Mesenchymal stem cell (in vitro differentiated cells and primary cell): ENCODE measurements around the gene SYT7.

Experiments
- DNase-seq: peaks from one replicate; pipeline ENCODE4 v3.0.0-alpha.2; 2013
- H2AFZ ChIP-seq: one replicate; pipeline ENCODE4 v1.6.1; 2013; ENCODE audit warnings: low read depth, mild to moderate bottlenecking, control low read depth, inconsistent platforms, low read length, moderate library complexity
- H2AK5ac ChIP-seq: 2 replicates; pipeline ENCODE4 v1.6.1; 2013; ENCODE audit warnings: low read length, moderate library complexity, mild to moderate bottlenecking, inconsistent platforms; ENCODE audit not compliant: severe bottlenecking
- H2BK120ac ChIP-seq: one replicate; pipeline ENCODE4 v1.6.1; 2013; ENCODE audit warnings: low read depth, mild to moderate bottlenecking, inconsistent platforms, low read length, moderate library complexity
- H2BK12ac ChIP-seq, 2 experiments: one replicate each; pipeline ENCODE4 v1.6.1; 2013; ENCODE audit warnings: inconsistent platforms in 2 of 2, low read length in 2 of 2, mild to moderate bottlenecking in 2 of 2, moderate library complexity in 2 of 2, control low read depth in 1 of 2
- H2BK15ac ChIP-seq: one replicate; pipeline ENCODE4 v1.6.1; 2013; ENCODE audit warnings: mild to moderate bottlenecking, low read depth, inconsistent platforms; ENCODE audit not compliant: poor library complexity, severe bottlenecking
- H2BK5ac ChIP-seq: 2 replicates; pipeline ENCODE4 v1.6.1; 2013; ENCODE audit warnings: low read depth, mild to moderate bottlenecking, low read length, control low read depth, inconsistent platforms; ENCODE audit not compliant: poor library complexity, severe bottlenecking
- H3K14ac ChIP-seq, 2 experiments: one replicate each; pipeline ENCODE4 v1.6.1; 2013; ENCODE audit warnings: inconsistent platforms in 2 of 2, low read length in 2 of 2, control low read depth in 1 of 2, mild to moderate bottlenecking in 1 of 2, moderate library complexity in 1 of 2
- H3K18ac ChIP-seq, 2 experiments: one replicate each; pipeline ENCODE4 v1.6.1; 2013; ENCODE audit warnings: inconsistent platforms in 2 of 2, low read length in 2 of 2, control low read depth in 1 of 2, low read depth in 1 of 2, mild to moderate bottlenecking in 1 of 2
- H3K23ac ChIP-seq, 2 experiments: one replicate each; pipeline ENCODE4 v1.6.1; 2013; ENCODE audit warnings: inconsistent platforms in 2 of 2, low read length in 2 of 2, mild to moderate bottlenecking in 2 of 2, moderate library complexity in 2 of 2, control low read depth in 1 of 2
- H3K27ac ChIP-seq: 2 replicates; pipeline ENCODE4 v1.5.1; 2013; ENCODE audit warnings: mild to moderate bottlenecking, moderate library complexity, low read length, control low read depth, inconsistent platforms; ENCODE audit not compliant: poor library complexity, severe bottlenecking
- H3K27me3 ChIP-seq, 2 experiments: 2 replicates each; pipeline versions ENCODE4 v1.6.1 to v1.7.0; 2013; ENCODE audit warnings: low read length in 2 of 2, mild to moderate bottlenecking in 2 of 2, moderate library complexity in 2 of 2, control low read depth in 1 of 2, inconsistent platforms in 1 of 2; ENCODE audit not compliant: control insufficient read depth in 1 of 2, insufficient read depth in 1 of 2
- H3K36me3 ChIP-seq, 2 experiments: 2 replicates each; pipeline versions ENCODE4 v1.6.1 to v1.7.0; 2013; ENCODE audit warnings: low read length in 2 of 2, control low read depth in 1 of 2, inconsistent platforms in 1 of 2, low read depth in 1 of 2, mild to moderate bottlenecking in 1 of 2; ENCODE audit not compliant: insufficient read depth in 2 of 2, control insufficient read depth in 1 of 2
- H3K4ac ChIP-seq, 2 experiments: one replicate each; pipeline ENCODE4 v1.6.1; 2013; ENCODE audit warnings: inconsistent platforms in 2 of 2, low read length in 2 of 2, mild to moderate bottlenecking in 2 of 2, moderate library complexity in 2 of 2, control low read depth in 1 of 2, low read depth in 1 of 2
- H3K4me1 ChIP-seq: 2 replicates; pipeline ENCODE4 v1.6.1; 2013; ENCODE audit warnings: low read depth, low read length, control low read depth; ENCODE audit not compliant: control insufficient read depth, insufficient read depth
- H3K4me2 ChIP-seq: 2 replicates; pipeline ENCODE4 v1.6.1; 2013; ENCODE audit warnings: low read length, mild to moderate bottlenecking, inconsistent platforms; ENCODE audit not compliant: poor library complexity, severe bottlenecking
- H3K4me3 ChIP-seq, 2 experiments: 2 replicates each; pipeline versions ENCODE4 v1.5.1 to v1.7.0; 2013; ENCODE audit warnings: low read length in 2 of 2, mild to moderate bottlenecking in 2 of 2, control low read depth in 1 of 2, low read depth in 1 of 2; ENCODE audit not compliant: insufficient read depth in 1 of 2
- H3K79me1 ChIP-seq: replicated peaks from 2 replicates; pipeline ENCODE4 v1.6.1; 2013; ENCODE audit warnings: mild to moderate bottlenecking, control low read depth, low read length, inconsistent platforms; ENCODE audit not compliant: poor library complexity, severe bottlenecking
- H3K9ac ChIP-seq: 2 replicates; pipeline ENCODE4 v1.7.0; 2013; ENCODE audit warnings: mild to moderate bottlenecking, low read length, moderate library complexity
- H3K9me3 ChIP-seq: 2 replicates; pipeline ENCODE4 v1.7.0; 2013; ENCODE audit warnings: mild to moderate bottlenecking, low read length; ENCODE audit not compliant: control insufficient read depth
- H4K8ac ChIP-seq: one replicate; pipeline ENCODE4 v1.6.1; 2013; ENCODE audit warnings: inconsistent platforms, mild to moderate bottlenecking, low read length, moderate library complexity
- H4K91ac ChIP-seq: one replicate; pipeline ENCODE4 v1.6.1; 2013; ENCODE audit warnings: mild to moderate bottlenecking, low read length, inconsistent platforms
- WGBS: methylation state at CpG from one replicate; pipeline ENCODE4 v1.1.7; 2013; ENCODE audit warnings: mixed read lengths; 5-methylcytosine and 5-hydroxymethylcytosine counted together

SYT7 gene

GRCh38 chr11:61571869-61572268 is 9.0 kb downstream of the SYT7 start:
- no CpG with 5 or more reads among the region's 3 CpGs for WGBS
- H2BK5ac ChIP-seq, result no peak overlapping the region
- H4K91ac ChIP-seq, result no peak overlapping the region

GRCh38 chr11:61571337-61571736 is 9.5 kb downstream of the SYT7 start:
- no peak overlapping the region for H2BK12ac ChIP-seq
- H2BK120ac ChIP-seq, result no peak overlapping the region
- no peak overlapping the region for H3K18ac ChIP-seq
- H2BK15ac ChIP-seq, result no peak overlapping the region
- no peaks in the 10 kb centered on the region for H3K36me3 ChIP-seq
- no peak overlapping the region for H3K4me2 ChIP-seq
- H3K4ac ChIP-seq, result no peak overlapping the region
- H3K27me3 ChIP-seq, result peaks cover 66 to 80% of the 10 kb centered on the region in 2 experiments
- no peak overlapping the region for H2AFZ ChIP-seq
- no peaks in the 10 kb centered on the region for H3K79me1 ChIP-seq
- 71% methylated on average over 6 of the region's 9 CpGs for WGBS
- H2BK5ac ChIP-seq, result no peak overlapping the region
- no peaks in the 10 kb centered on the region for H3K9me3 ChIP-seq
- no peak overlapping the region for H3K27ac ChIP-seq
- no peak overlapping the region for H2AK5ac ChIP-seq
- H4K91ac ChIP-seq, result no peak overlapping the region
- peak overlapping the region in 1 of 2 experiments; percentile 35 for H3K14ac ChIP-seq
- H3K9ac ChIP-seq, result no peak overlapping the region
- peaks cover 3% of the 10 kb centered on the region for H3K4me1 ChIP-seq
- DNase-seq, result no peak
- no peak overlapping the region for H3K4me3 ChIP-seq
- no peak overlapping the region for H4K8ac ChIP-seq
- no peak overlapping the region for H3K23ac ChIP-seq

More at GRCh38 chr11:61571869-61572268, 9.0 kb downstream of the SYT7 start:
- Histone ChIP-seq H3K27me3 (peaks cover 66 to 79% of the 10 kb centered on the region in 2 experiments), H2BK15ac (no peak overlapping the region), H3K36me3 (no peaks in the 10 kb centered on the region), H3K4me3 (no peak overlapping the region), H3K4me2 (no peak overlapping the region), H4K8ac (no peak overlapping the region), H3K9ac (no peak overlapping the region), H3K27ac (no peak overlapping the region), H2BK120ac (no peak overlapping the region), H2BK12ac (no peak overlapping the region), H3K79me1 (no peaks in the 10 kb centered on the region), H2AK5ac (no peak overlapping the region), H3K4ac (no peak overlapping the region), H3K9me3 (no peaks in the 10 kb centered on the region), H3K4me1 (peaks cover 3% of the 10 kb centered on the region), H3K18ac (no peak overlapping the region), H2AFZ (no peak overlapping the region), H3K23ac (no peak overlapping the region), H3K14ac (no peak overlapping the region)
- no peak for DNase-seq

- H2BK12ac ChIP-seq, result no peak overlapping the region
- no peak overlapping the region for H2AK5ac ChIP-seq
- H3K4me2 ChIP-seq, result no peak overlapping the region
- H3K9ac ChIP-seq, result no peak overlapping the region
- no peak overlapping the region for H2AFZ ChIP-seq
- no peak overlapping the region for H3K4ac ChIP-seq
- no peak overlapping the region for H2BK5ac ChIP-seq
- no peak overlapping the region for H2BK15ac ChIP-seq
- H3K36me3 ChIP-seq, result no peaks in the 10 kb centered on the region
- no peaks in the 10 kb centered on the region for H3K79me1 ChIP-seq
- no peak for DNase-seq
- no peak overlapping the region for H3K23ac ChIP-seq
- no peak overlapping the region for H4K8ac ChIP-seq
- no peak overlapping the region for H3K4me3 ChIP-seq
- H3K4me1 ChIP-seq, result peaks cover 3% of the 10 kb centered on the region
- no peak overlapping the region for H3K18ac ChIP-seq
- no peak overlapping the region for H3K14ac ChIP-seq
- H3K27ac ChIP-seq, result no peak overlapping the region
- H4K91ac ChIP-seq, result no peak overlapping the region
- WGBS, result 61% methylated on average over 8 of the region's 10 CpGs
- H3K9me3 ChIP-seq, result no peaks in the 10 kb centered on the region
- peaks cover 74 to 80% of the 10 kb centered on the region in 2 experiments for H3K27me3 ChIP-seq
- no peak overlapping the region for H2BK120ac ChIP-seq
Measured at GRCh38 chr11:61569701-61570100, 11.2 kb downstream of the SYT7 start.

- no peak overlapping the region for H3K4ac ChIP-seq
- H3K27ac ChIP-seq, result no peak overlapping the region
- no peak overlapping the region for H4K91ac ChIP-seq
- WGBS, result 55% methylated on average over 3 of the region's 3 CpGs
- H3K27me3 ChIP-seq, result peaks cover 72 to 83% of the 10 kb centered on the region in 2 experiments
- no peak overlapping the region for H3K23ac ChIP-seq
- peaks cover 3% of the 10 kb centered on the region for H3K4me1 ChIP-seq
- H3K18ac ChIP-seq, result no peak overlapping the region
- H2BK15ac ChIP-seq, result no peak overlapping the region
- no peak overlapping the region for H2BK120ac ChIP-seq
- H3K9ac ChIP-seq, result no peak overlapping the region
- H3K36me3 ChIP-seq, result no peaks in the 10 kb centered on the region
- no peaks in the 10 kb centered on the region for H3K79me1 ChIP-seq
- no peak for DNase-seq
- H2BK12ac ChIP-seq, result no peak overlapping the region
- no peak overlapping the region for H2AK5ac ChIP-seq
- H4K8ac ChIP-seq, result no peak overlapping the region
- H3K14ac ChIP-seq, result no peak overlapping the region
- no peak overlapping the region for H2AFZ ChIP-seq
- no peak overlapping the region for H3K4me3 ChIP-seq
- H3K9me3 ChIP-seq, result no peaks in the 10 kb centered on the region
- H3K4me2 ChIP-seq, result no peak overlapping the region
- H2BK5ac ChIP-seq, result no peak overlapping the region
Measured at GRCh38 chr11:61569018-61569417, 11.9 kb downstream of the SYT7 start.
